Measurements from ENCODE around the gene ZCWPW1.
A peak's percentile ranks its signal among the peaks of the same experiment; 100 is the strongest.

DNA sequence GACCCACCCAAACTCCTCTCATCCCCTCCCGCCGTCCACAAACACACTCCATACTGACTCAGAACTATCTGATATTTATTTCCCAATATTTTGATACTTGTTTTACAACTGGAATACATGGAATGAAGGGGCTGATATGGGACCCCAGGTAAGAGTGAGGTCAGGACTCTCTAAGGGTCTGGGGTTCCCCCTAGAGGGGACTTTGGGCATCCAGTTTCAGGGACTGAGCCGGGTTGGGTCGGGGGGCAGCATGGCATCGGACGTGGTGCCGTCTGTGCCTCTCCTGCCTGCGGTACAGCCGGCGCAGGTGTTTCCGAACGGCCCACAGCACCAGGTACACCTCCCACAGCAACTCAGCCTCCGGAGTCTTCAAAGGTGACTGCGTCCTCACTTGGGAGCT, 28.1 kb upstream of the ZCWPW1 start:
- peak; percentile 60 for TF ChIP-seq CTCF (conservative IDR thresholded peaks at IDR 0.05; ENCODE audit: low read depth in 2 of 2)
- no peak for TF ChIP-seq ETS1 (IDR thresholded peaks at IDR 0.05)
- TF ChIP-seq, protein P1, sequence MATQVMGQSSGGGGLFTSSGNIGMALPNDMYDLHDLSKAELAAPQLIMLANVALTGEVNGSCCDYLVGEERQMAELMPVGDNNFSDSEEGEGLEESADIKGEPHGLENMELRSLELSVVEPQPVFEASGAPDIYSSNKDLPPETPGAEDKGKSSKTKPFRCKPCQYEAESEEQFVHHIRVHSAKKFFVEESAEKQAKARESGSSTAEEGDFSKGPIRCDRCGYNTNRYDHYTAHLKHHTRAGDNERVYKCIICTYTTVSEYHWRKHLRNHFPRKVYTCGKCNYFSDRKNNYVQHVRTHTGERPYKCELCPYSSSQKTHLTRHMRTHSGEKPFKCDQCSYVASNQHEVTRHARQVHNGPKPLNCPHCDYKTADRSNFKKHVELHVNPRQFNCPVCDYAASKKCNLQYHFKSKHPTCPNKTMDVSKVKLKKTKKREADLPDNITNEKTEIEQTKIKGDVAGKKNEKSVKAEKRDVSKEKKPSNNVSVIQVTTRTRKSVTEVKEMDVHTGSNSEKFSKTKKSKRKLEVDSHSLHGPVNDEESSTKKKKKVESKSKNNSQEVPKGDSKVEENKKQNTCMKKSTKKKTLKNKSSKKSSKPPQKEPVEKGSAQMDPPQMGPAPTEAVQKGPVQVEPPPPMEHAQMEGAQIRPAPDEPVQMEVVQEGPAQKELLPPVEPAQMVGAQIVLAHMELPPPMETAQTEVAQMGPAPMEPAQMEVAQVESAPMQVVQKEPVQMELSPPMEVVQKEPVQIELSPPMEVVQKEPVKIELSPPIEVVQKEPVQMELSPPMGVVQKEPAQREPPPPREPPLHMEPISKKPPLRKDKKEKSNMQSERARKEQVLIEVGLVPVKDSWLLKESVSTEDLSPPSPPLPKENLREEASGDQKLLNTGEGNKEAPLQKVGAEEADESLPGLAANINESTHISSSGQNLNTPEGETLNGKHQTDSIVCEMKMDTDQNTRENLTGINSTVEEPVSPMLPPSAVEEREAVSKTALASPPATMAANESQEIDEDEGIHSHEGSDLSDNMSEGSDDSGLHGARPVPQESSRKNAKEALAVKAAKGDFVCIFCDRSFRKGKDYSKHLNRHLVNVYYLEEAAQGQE (IDR thresholded peaks at IDR 0.05; ENCODE audit: unreplicated experiment) = no peak
- no peak for TF ChIP-seq NANOG (IDR thresholded peaks at IDR 0.05; ENCODE audit: borderline replicate concordance)
- TF ChIP-seq EZH2phosphoT487 (IDR thresholded peaks at IDR 0.05; ENCODE audit: unreplicated experiment) = no peak
- TF ChIP-seq CREB1 (CRISPR knock-in tag; IDR thresholded peaks at IDR 0.05; ENCODE audit: low read depth) = no peak
- no peak for TF ChIP-seq POLR2AphosphoS5 (IDR thresholded peaks at IDR 0.05; ENCODE audit: low read depth)
- TF ChIP-seq EZH2 (IDR thresholded peaks at IDR 0.05; ENCODE audit: low read depth, unreplicated experiment) = no peak
- no peak for TF ChIP-seq JUNB (IDR thresholded peaks at IDR 0.05; ENCODE audit: unreplicated experiment)
- no peak for TF ChIP-seq ZNF331 (CRISPR knock-in tag; IDR thresholded peaks at IDR 0.05; ENCODE audit: low read depth)
- TF ChIP-seq STAT1 (IDR thresholded peaks at IDR 0.05; ENCODE audit: unreplicated experiment) = no peak

Measured in GM23338 (cell line).